GM10847 (cell line): ENCODE measurements around the gene IPCEF1.

Experiments
- POLR2A ChIP-seq: IDR thresholded peaks from 2 replicates; pipeline ENCODE4 v1.6.1; 2011; ENCODE audit not compliant: insufficient read length; ENCODE audit errors: extremely low read depth

The IPCEF1 gene

GRCh38 chr6:154232013-154232910 is 124.3 kb downstream of the IPCEF1 start:
- no peak for TF ChIP-seq POLR2A

GRCh38 chr6:154230910-154231595 is 125.5 kb downstream of the IPCEF1 start:
- no peak for TF ChIP-seq POLR2A

GRCh38 chr6:154230393-154230792 is 126.2 kb downstream of the IPCEF1 start:
- no peak for TF ChIP-seq POLR2A

- TF ChIP-seq POLR2A = no peak
These were observed 126.8 kb downstream of the IPCEF1 start for GRCh38 chr6:154229786-154230185.

GRCh38 chr6:154228521-154228905 is 128.1 kb downstream of the IPCEF1 start:
- no peak for TF ChIP-seq POLR2A

GRCh38 chr6:154227862-154228520 is 128.6 kb downstream of the IPCEF1 start:
- no peak for TF ChIP-seq POLR2A

GRCh38 chr6:154226461-154226860 is 130.1 kb downstream of the IPCEF1 start:
- no peak for TF ChIP-seq POLR2A

- no peak for TF ChIP-seq POLR2A
These were observed 133.3 kb downstream of the IPCEF1 start for GRCh38 chr6:154223296-154223695.

- no peak for TF ChIP-seq POLR2A
These were observed 133.9 kb downstream of the IPCEF1 start for GRCh38 chr6:154222716-154223115.

GRCh38 chr6:154219250-154219649 is 137.4 kb downstream of the IPCEF1 start:
- no peak for TF ChIP-seq POLR2A

- TF ChIP-seq POLR2A = no peak
These were observed 137.8 kb downstream of the IPCEF1 start for GRCh38 chr6:154218787-154219186.

- no peak for TF ChIP-seq POLR2A
These were observed 138.3 kb downstream of the IPCEF1 start for GRCh38 chr6:154218301-154218700.

- no peak for TF ChIP-seq POLR2A
These were observed 142.8 kb downstream of the IPCEF1 start for GRCh38 chr6:154213782-154214181.

- TF ChIP-seq POLR2A = no peak
These were observed 145.9 kb downstream of the IPCEF1 start for GRCh38 chr6:154210678-154211077.

- TF ChIP-seq POLR2A = no peak
These were observed 147.0 kb downstream of the IPCEF1 start for GRCh38 chr6:154209555-154209954.

- TF ChIP-seq POLR2A = no peak
These were observed 149.6 kb downstream of the IPCEF1 start for GRCh38 chr6:154206996-154207395.
